ENCODE data around the gene SMAD6. TPM values are rescaled to one million over a fixed set of nuclear protein-coding genes. Genes with fewer than 3 reads are reported as not detected.

The SMAD6 gene
- total and polyA plus RNA-seq, 12 donors: 6.6 to 43.4 (median 19.7) TPM

DNA sequence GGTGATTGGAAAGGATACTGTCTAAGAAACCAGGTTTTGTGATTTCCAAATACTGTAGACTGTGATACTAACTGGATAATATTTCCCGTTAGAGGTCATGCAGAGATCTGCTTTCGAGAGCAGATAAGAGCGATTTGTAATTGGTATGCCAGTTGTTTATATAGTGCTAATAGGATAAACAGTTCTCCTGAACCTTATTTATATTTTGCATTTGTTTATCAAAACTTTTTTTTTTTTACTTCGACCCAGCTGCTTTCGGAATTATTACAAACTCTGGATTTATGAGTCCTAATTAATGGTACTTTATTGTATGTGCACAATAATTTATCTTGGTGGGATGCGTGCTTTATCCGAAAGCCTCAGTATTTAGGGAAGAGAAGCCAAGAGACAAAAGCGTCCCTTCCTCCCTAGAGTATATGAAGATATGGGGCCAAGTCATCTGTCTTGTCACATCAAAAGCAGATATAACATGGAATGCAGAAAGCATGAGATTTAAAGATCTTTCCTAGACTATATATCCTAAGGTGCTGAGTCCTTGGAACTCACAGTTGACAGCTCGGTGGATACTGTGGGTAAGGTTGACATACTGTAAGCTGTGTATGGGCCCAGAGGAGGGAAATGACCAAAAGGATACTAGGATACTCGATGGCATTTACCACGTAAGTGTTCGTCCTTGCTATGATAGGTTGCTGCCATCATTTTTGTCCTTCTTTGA is 62.2 kb downstream of the SMAD6 start:
- peaks cover 0 to 7% (median 0%) of the 10 kb centered on the region in 7 donors for H3K27me3 ChIP-seq
- DNase-seq (no peak), ATAC-seq (no peak)
- no peaks in the 10 kb centered on the region for H3K9me3 ChIP-seq
- WGBS, 2 donors: 49 to 51% methylated on average over 12 of the region's 12 CpGs
- no peak overlapping the region for H3K4me3 ChIP-seq
- no peaks in the 10 kb centered on the region for H3K36me3 ChIP-seq
- intact Hi-C loops (cut with DNase I): loop anchor here in 2 of 10 donors (5.0 to 10.0 kb wide), 2 partner anchors 59 to 62 kb away; partner anchors contain the start of gene SMAD6 (in 2 of the 2)
- TF ChIP-seq, protein P1, sequence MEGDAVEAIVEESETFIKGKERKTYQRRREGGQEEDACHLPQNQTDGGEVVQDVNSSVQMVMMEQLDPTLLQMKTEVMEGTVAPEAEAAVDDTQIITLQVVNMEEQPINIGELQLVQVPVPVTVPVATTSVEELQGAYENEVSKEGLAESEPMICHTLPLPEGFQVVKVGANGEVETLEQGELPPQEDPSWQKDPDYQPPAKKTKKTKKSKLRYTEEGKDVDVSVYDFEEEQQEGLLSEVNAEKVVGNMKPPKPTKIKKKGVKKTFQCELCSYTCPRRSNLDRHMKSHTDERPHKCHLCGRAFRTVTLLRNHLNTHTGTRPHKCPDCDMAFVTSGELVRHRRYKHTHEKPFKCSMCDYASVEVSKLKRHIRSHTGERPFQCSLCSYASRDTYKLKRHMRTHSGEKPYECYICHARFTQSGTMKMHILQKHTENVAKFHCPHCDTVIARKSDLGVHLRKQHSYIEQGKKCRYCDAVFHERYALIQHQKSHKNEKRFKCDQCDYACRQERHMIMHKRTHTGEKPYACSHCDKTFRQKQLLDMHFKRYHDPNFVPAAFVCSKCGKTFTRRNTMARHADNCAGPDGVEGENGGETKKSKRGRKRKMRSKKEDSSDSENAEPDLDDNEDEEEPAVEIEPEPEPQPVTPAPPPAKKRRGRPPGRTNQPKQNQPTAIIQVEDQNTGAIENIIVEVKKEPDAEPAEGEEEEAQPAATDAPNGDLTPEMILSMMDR (IDR thresholded peaks at IDR 0.05): no peak
- peaks cover 39 to 88% (median 77%) of the 10 kb centered on the region in 9 donors for H3K4me1 ChIP-seq
- H3K27ac ChIP-seq: peak overlapping the region in 9 of 10 donors; percentile 75 to 96 (median 86)

DNA sequence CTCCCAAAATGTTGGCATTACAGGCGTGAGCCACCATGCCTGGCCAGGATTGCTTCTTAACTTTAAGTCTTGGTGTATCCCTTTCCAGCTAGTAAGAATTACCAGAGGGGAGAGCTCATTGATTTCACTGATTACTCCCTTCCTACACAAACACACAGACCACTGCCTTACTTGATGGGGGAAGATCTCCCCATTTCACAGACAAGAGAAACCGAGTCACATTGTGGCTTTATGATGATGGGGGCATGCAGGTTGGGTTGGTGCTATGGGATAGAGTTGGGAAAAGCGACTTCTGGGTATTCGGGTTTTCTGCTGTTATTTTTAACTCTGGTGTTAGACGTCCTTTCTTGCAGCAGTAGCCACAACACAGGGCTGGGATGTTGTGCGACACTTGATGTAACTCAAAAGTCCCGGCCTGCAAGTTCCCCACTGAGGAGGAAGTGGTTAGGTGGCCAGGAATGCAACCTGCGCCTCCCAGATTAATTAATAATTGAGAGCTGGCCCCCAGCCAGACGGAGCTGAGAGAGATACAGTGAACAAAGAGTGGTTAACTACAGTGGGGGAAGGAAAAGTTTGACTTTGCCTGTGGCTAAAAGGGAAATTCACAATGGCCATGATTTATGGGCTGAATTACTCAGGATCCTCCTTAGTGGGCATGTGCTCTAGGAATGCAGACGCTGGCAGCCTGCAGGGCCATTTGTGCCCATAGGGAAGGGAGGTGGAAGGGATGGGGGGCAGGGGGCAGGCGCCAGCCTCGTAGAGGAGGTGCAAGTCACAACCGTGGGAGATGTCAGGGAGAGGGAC is 63.6 kb downstream of the SMAD6 start:
- Histone ChIP-seq H3K4me3 (no peak overlapping the region), H3K9me3 (no peaks in the 10 kb centered on the region), H3K27ac (peak overlapping the region in 7 of 10 donors; percentile 35 to 96 (median 66)), H3K4me1 (peaks cover 39 to 87% (median 69%) of the 10 kb centered on the region in 9 donors), H3K36me3 (no peaks in the 10 kb centered on the region), H3K27me3 (peaks cover 0 to 7% (median 0%) of the 10 kb centered on the region in 7 donors)
- 39% methylated on average over 13 of the region's 13 CpGs for WGBS, 2 donors
- intact Hi-C loops (cut with DNase I): loop anchor here in 2 of 10 donors (2.0 to 10.0 kb wide), 3 partner anchors 61 to 148 kb away; partner anchors contain the start of gene SMAD6 (in 2 of the 2)
- peak in 3 of 8 donors; percentile 2 to 5 (median 4) for ATAC-seq
- TF ChIP-seq, protein P1 (IDR thresholded peaks at IDR 0.05): no peak
- DNase-seq: peak in 1 of 2 donors; percentile 58

DNA sequence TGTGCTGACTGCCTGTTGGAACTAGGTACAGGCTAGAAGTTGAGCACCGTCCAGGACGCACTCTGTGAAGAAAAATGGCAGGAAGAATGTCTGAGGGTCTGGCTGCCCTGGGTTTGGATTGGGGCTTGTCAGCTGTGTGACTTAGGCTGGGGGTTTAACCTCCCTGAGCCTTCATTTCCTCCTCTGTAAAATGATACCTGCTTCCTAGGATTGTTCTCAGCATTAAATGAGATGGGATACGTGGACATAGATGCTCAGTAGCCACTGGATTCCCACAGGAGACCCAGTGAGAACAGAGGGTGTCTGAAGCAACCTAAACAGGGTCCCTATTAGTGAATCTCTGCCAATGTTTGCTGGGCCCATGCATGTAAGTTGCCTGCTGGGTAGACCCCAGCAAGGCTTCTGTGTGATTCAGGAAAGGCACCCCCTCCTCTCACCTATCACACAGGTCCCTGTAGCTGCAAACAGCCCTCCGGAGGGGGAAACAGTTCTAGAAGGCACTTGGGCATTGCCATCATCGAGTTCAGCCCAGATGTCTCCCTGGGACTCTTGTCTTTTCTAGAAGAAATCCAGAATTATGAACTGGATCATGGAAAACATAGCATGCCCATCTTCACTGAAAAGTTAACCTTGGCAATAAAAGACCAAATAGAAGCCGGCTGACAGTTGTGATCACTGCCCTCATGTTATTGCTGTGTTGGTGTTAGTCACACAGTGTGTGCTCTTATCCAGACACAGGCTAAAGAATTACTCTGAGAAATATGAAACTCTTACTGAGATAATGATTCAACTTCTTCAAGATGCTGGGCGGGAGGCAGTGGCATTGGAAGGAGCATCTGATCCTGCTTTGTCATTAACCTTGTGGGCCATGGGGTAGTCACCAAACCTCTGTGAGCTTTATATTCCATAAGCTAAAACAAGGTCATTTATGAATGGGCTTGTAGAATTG is 64.5 kb downstream of the SMAD6 start:
- DNase-seq (no peak), ATAC-seq (no peak)
- no peaks in the 10 kb centered on the region for H3K9me3 ChIP-seq
- no peak overlapping the region for H3K4me3 ChIP-seq
- peak overlapping the region in 7 of 10 donors; percentile 35 to 96 (median 66) for H3K27ac ChIP-seq
- WGBS, 2 donors: 70 to 74% methylated on average over 7 of the region's 7 CpGs
- intact Hi-C loops (cut with DNase I): loop anchor here in 2 of 10 donors (2.0 to 10.0 kb wide), 3 partner anchors 62 to 149 kb away; partner anchors contain the start of gene SMAD6 (in 2 of the 2)
- H3K4me1 ChIP-seq: peaks cover 33 to 87% (median 66%) of the 10 kb centered on the region in 9 donors
- H3K27me3 ChIP-seq: peaks cover 0 to 7% (median 0%) of the 10 kb centered on the region in 7 donors
- TF ChIP-seq, protein P1 (IDR thresholded peaks at IDR 0.05): no peak
- H3K36me3 ChIP-seq: no peaks in the 10 kb centered on the region

Measured in heart right ventricle (tissue), 16 donors.